ENCODE results near the gene SLC44A1. TPM values are rescaled to one million over a fixed set of nuclear protein-coding genes. Genes with fewer than 3 reads are reported as not detected.

Gene SLC44A1
- 100 to 1,000 TPM in 2 of 3 donors, 10 to 100 TPM in 1; 85.1 to 183 (median 121) TPM for total RNA-seq
- long read RNA-seq, donor 1, full-length matches to known transcripts, result 138 of 166 reads
- long read RNA-seq, donor 1, partial matches to known transcripts, result 9 of 166 reads
- long read RNA-seq, donor 1, other reads (novel, unspliced or antisense), result 19 of 166 reads
- long read RNA-seq, donor 2, full-length matches to known transcripts, result 31 of 55 reads
- long read RNA-seq, donor 2, partial matches to known transcripts, result 5 of 55 reads
- long read RNA-seq, donor 2, other reads (novel, unspliced or antisense), result 19 of 55 reads

GRCh38 chr9:105244003-105244733, at the start of gene SLC44A1:
SLC44A1 (plus strand) TSS chr9:105244651; CDS start chr9:105244869, 218 bp downstream.
- DNase-seq, result peak; percentile 98 to 99 (median 98)
- ATAC-seq, result peak; percentile 92
- peak within 1 kb of the TSS; percentile 78 for H3K4me3 ChIP-seq
- peaks cover 22% of the 10 kb centered on the region for H3K4me1 ChIP-seq (ENCODE audit: low read depth)
- H3K36me3 ChIP-seq (ENCODE audit: low read depth), result no peaks in the 10 kb centered on the region
- TF ChIP-seq CTCF (IDR thresholded peaks at IDR 0.05), result no peak
- intact Hi-C loops (cut with DNase I, micrococcal nuclease), result no loop called here
- H3K9me3 ChIP-seq, result no peaks in the 10 kb centered on the region

- Histone ChIP-seq H3K4me1 (ENCODE audit: low read depth) (no peaks in the 10 kb centered on the region), H3K9me3 (no peaks in the 10 kb centered on the region), H3K4me3 (no peak overlapping the region), H3K36me3 (ENCODE audit: low read depth) (no peaks in the 10 kb centered on the region)
- intact Hi-C loops (cut with DNase I, micrococcal nuclease), result no loop called here
- no peak for DNase-seq
- no peak for ATAC-seq
- TF ChIP-seq CTCF (IDR thresholded peaks at IDR 0.05), result no peak
Measured at GRCh38 chr9:105195259-105195658, 49.2 kb upstream of the SLC44A1 start.

GRCh38 chr9:105198023-105198422, 46.4 kb upstream of the SLC44A1 start:
- no peak for TF ChIP-seq CTCF (IDR thresholded peaks at IDR 0.05)
- ATAC-seq (no peak), DNase-seq (no peak)
- Histone ChIP-seq H3K36me3 (ENCODE audit: low read depth) (no peaks in the 10 kb centered on the region), H3K4me3 (no peak overlapping the region), H3K9me3 (no peaks in the 10 kb centered on the region), H3K4me1 (ENCODE audit: low read depth) (no peaks in the 10 kb centered on the region)
- intact Hi-C loops (cut with DNase I, micrococcal nuclease), result no loop called here

- H3K36me3 ChIP-seq (ENCODE audit: low read depth), result no peaks in the 10 kb centered on the region
- intact Hi-C loops (cut with DNase I, micrococcal nuclease), result no loop called here
- no peaks in the 10 kb centered on the region for H3K4me1 ChIP-seq (ENCODE audit: low read depth)
- no peak for TF ChIP-seq CTCF (IDR thresholded peaks at IDR 0.05)
- ATAC-seq (no peak), DNase-seq (no peak)
- no peak overlapping the region for H3K4me3 ChIP-seq
- no peaks in the 10 kb centered on the region for H3K9me3 ChIP-seq
Measured at GRCh38 chr9:105198865-105199264, 45.6 kb upstream of the SLC44A1 start.

- TF ChIP-seq CTCF (IDR thresholded peaks at IDR 0.05), result no peak
- no peak for ATAC-seq
- Histone ChIP-seq H3K4me1 (ENCODE audit: low read depth) (no peaks in the 10 kb centered on the region), H3K36me3 (ENCODE audit: low read depth) (no peaks in the 10 kb centered on the region), H3K4me3 (no peak overlapping the region), H3K9me3 (no peaks in the 10 kb centered on the region)
- intact Hi-C loops (cut with DNase I, micrococcal nuclease), result no loop called here
- DNase-seq, result no peak
Measured at GRCh38 chr9:105204416-105204815, 40.0 kb upstream of the SLC44A1 start.
